GM18867 (cell line): ENCODE results near the gene SEMA5A.

Experiments used
- ATAC-seq: cut with Tn5 transposase; IDR thresholded peaks from one replicate; pipeline ENCODE4 v1.9.1; 2021; ENCODE audit warnings: mild to moderate bottlenecking, moderate library complexity; ENCODE audit not compliant: unreplicated experiment

The SEMA5A gene

GRCh38 chr5:9297134-9297533 lies 248.7 kb downstream of the SEMA5A start:
- ATAC-seq = no peak

- no peak for ATAC-seq
These were observed 250.4 kb downstream of the SEMA5A start for GRCh38 chr5:9295466-9295801.

DNA sequence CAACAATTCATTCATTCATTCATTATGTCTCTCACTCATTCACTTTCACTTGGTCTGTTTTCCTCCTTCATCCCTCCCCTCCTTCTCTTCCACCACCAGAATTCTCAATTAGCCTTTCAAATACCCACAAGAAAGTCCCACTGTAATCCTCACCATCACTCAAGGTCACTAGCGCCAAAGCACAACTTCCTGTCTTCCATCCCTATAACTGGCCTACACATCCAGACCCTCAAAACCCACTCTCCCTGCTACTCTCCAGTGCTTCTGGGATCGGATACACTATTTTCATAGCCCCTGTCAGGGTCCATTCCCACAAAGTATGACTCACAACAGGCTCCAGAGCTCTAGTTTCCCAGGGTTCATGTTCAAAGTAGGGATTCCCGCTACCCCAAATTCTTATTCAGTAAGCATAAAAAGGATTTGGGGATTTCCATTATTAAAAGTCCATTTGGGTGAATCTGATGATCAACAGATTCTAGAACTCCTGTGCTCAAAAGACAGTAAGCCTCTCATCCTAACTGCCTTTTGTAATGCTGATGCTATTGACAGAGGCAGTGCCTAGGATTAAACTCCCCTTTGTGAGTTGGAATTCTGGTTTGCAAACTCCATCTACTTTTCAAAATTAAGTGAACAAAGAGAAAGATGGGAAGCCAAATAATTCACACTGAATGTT lies 250.9 kb downstream of the SEMA5A start:
- ATAC-seq = no peak

DNA sequence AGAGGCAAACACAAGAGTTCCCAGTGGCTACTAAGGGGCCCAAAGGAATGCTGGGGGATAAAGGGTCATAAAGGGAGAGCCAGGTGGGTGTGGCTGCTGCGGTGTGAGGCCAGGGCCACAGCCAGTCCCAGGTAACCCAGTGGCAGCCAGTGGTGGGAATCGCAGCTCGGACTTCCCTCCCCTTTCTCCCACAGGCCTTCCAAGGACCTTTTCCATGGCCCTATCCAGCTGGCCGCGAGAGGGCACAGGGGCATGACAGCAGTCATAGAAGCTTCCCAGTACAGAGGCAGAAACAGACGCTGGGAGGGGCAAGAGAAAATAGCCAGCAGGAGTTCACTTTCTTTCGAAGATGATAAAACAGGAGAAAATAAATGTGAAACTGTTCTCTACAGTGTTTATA lies 257.6 kb downstream of the SEMA5A start:
- no peak for ATAC-seq

DNA sequence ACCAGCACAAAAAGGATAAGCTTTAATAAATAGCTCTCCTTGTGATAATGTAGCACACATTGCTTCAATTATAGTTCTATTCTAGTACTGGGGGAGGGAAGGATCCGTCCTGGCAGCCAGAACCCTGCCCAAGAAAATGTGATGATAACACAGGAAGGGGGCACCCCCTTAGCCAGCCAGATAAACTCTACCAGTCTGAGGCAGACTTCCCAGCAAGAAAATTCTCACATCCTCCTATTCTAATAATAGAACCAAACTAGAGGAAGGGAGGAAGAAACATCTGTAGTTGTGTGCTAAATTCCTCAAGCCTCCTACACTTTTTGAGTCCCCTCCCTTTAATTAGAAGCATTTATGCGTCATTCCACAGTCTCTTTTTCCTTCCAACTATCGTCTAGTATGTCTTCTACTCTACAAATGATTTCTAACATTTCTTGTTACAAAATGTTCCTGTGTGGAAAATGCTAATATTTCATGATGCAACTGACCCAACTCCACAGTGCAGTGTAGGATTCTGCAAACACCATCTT lies 261.0 kb downstream of the SEMA5A start:
- ATAC-seq = no peak

- no peak for ATAC-seq
These were observed 261.6 kb downstream of the SEMA5A start for GRCh38 chr5:9284272-9284671.

- ATAC-seq = no peak
These were observed 262.4 kb downstream of the SEMA5A start for GRCh38 chr5:9283473-9283872.

DNA sequence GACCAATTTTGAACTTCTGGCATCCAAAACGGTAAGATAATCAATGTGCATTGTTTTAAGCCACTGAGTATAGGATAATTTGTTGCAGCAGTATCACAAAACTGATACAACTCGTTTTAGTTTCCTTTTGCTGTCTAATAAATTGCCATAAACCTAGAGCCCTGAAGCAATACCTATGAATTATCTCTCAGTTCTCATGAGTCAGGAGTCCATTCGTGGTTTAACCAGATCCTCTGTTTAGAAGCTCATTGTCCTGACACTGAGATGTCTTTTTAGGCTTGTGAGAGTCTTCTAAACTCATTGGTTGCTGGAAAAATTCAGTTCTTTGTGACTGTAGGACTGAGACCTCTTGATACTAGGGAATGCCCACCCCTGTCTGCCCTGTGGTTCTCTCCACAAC lies 262.9 kb downstream of the SEMA5A start:
- ATAC-seq = no peak

- ATAC-seq = no peak
These were observed 263.7 kb downstream of the SEMA5A start for GRCh38 chr5:9282211-9282610.

- no peak for ATAC-seq
These were observed 266.1 kb downstream of the SEMA5A start for GRCh38 chr5:9279774-9280173.

- no peak for ATAC-seq
These were observed 266.8 kb downstream of the SEMA5A start for GRCh38 chr5:9278921-9279603.

DNA sequence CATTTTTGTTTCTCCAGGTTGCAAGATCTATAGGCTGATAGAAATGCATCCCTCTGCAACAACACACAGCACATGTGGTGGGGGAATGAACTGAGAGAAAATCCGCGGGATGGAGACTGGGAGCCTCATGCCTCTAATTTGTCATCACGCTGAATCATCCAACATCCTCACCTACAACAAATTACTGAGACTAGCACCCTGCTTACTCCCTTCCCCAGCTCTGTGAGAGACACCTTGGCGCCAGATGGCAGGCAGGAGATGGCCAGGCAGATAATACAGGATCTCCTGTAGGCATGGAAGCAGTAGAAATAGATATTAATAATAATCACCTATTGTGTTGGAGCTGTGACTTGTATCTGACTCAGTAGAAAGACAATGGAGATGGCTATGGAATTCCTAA lies 276.9 kb downstream of the SEMA5A start:
- ATAC-seq = no peak

- ATAC-seq = no peak
These were observed 277.6 kb downstream of the SEMA5A start for GRCh38 chr5:9268226-9268625.

DNA sequence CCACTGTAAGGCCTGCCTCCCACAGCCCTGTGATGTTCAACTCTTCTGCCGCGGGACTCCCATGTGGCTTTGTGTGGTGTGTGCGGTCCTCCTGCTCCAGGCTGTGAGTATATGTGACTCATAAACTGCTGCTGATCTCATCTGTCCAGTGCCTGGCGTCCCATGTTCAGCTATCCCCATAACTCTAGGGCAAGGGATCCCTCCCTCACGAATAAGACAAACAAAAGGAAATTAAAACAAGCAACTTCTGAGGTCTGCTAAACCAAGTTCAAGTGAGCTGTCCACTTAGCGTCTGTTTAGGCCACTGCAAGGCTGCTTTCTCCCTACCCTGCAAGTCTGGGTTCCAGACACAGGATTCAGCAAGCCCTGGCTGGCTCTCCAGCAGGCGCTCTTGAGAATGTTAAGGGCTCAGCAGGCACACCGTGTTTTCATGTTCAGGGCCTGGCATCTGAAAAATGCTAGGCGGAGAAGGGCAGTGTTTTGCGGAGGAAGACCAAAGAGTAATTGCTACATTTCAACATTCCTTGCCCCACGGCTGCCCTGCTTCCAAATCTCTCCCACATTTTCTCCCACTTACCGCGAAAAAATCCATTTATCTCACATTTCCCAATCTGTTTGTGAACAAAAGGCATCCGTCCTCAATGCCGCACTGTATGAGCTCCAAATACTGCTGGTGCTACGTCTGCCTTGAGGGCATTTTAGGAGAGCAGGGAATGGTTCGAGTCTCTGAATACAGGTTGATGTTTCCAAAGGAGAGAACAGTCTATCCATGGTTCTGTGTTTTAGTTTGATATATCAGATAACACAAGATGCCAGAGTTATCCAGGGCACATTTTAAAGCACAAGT lies 280.2 kb downstream of the SEMA5A start:
- ATAC-seq = no peak

GRCh38 chr5:9264301-9264700 lies 281.6 kb downstream of the SEMA5A start:
- no peak for ATAC-seq

DNA sequence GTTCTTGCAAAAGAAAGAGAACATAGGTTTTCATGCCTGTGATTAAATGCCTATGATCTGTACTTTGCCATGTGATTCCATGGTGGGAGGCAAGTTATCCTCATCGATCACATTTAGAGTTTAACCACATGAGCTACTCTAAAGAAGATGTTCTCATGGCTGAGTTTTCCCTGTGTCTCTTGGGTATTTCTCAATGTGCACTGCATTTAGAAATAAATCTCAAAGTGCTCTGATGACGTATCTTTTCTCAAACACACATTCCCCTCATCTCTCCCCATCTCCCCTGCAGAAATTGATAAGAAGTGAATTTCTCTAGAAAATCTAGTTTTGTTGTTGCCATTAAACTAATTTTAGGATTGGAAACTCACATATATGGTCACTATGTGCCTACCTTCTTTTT lies 282.2 kb downstream of the SEMA5A start:
- no peak for ATAC-seq

- ATAC-seq = no peak
These were observed 294.4 kb downstream of the SEMA5A start for GRCh38 chr5:9251379-9251980.

- no peak for ATAC-seq
These were observed 296.6 kb downstream of the SEMA5A start for GRCh38 chr5:9249231-9249630.

DNA sequence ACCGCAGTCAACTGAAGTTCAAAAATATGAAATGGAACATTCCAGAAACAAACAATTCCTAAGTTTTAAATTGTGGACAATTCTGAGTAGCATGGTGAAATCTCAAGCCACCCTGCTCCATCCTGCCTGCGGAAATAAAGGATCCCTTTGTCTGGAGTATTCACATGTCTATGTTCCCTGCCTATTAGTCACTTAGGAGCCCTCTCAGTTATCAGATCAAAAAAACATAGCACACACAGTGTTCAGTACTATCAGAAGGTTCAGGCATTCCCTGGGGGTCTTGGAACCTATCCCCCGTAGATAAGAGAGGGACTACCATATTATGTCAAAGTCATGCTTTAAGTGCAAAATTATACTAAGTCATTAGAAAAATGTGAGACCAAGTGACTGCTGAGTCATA lies 300.8 kb downstream of the SEMA5A start:
- no peak for ATAC-seq

DNA sequence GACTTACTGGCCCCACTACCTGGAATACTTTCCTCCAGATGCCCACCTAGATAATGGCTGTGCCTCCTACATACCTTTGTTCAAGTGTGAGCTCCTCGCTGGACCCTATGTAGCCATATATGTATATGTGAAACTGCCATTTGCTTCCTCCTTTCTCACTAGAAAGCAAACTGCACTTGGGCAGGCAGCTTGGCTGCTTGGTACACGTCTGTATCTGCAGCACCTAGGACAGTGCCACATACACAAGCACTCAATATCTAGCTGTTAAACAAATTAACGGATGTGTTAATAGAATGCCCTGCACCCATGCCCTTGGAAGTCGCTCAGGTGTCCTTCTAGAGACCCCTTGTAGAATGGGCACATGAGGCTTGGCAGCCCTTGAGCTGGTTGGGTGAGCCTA lies 301.5 kb downstream of the SEMA5A start:
- no peak for ATAC-seq
